NCI-H1436 treated with DMSO at 0.1 percent for 48 hours (cell line): ENCODE measurements around the gene CCDC89.
A peak's percentile ranks its signal among the peaks of the same experiment; 100 is the strongest.

Source experiments
- DNase-seq: peaks from one replicate; lab custom pipeline; 2025; lab: John Stamatoyannopoulos, UW

CCDC89 gene

DNA sequence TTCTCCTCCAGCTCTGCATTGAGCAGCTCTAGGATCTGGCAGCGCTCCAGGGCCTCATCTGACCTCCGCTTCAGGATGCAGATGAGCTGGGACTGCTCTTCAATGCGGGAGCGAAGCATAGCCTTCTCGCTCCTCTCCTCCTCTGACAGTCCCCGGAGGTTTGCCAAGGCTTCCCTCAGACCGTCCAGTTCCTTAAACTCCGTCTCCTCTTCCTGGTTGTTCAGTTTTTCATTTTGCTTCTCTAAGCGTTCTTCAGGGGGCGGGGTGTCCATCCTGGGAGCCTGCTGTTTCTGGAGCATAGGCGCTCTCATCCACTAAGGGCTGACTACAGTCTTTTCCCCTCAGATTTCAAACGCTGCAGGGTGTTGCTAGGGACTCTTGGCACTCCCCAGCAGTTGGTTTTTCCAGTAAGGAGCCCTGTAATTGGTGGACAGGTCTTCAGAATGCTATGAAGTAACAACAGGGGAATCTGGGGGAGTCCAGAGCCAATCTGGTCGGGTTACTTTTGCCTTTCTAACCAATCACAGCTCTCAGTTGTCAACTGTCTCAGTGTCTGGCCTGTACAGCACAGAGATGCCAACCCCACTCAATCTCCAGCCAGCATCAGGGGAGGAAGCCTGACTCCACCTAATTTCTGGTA, at the start of gene CCDC89:
CCDC89 (minus strand) TSS at position 376 of the 640 bp plus-strand sequence; CDS start at position 311, 65 bp downstream.
- peak; percentile 93 for DNase-seq

DNA sequence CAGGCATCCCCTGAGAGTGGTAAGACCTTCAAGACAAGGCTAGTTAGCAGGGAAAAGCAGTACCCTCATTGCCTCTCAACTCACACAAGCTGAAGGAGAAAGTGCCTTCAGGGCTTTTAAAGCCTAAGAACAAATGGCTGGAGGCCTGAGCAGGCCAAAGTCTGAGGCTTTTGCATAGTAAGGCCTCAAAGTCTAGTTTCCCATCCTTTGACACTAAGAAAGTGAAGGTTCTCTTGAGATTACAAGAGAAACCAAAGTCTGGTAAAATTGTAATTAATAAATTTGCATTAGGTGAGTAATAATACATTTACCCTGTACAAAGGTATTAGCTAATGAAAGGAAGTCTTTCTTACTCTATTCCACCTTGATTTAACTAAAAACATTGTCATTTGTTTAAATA, 47.0 kb upstream of the CCDC89 start:
- DNase-seq = no peak

DNA sequence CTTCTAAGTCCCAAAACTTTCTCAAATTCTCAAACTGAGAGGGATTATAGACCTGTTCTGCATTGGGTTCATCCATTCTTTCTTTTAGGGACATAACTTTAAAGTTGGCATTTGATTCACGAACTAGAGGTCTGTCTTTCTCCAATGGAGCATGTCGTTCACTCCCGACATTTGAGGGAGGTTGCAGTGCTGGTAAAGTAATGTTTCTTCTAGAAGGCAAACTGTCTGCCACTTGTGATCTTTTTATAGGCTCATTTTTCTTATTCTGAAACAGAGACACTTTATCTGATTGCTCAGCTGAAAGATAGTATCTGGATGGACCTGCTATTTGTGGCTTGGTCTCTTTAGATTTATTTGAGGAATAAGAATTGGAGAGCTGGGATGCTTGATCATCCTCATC, 40.4 kb upstream of the CCDC89 start:
- DNase-seq = no peak

- DNase-seq = no peak
Measured at GRCh38 chr11:85725510-85726258, 39.7 kb upstream of the CCDC89 start.

- DNase-seq = no peak
Measured at GRCh38 chr11:85724748-85725465, 38.9 kb upstream of the CCDC89 start.

- DNase-seq = no peak
Measured at GRCh38 chr11:85723088-85723487, 37.1 kb upstream of the CCDC89 start.

DNA sequence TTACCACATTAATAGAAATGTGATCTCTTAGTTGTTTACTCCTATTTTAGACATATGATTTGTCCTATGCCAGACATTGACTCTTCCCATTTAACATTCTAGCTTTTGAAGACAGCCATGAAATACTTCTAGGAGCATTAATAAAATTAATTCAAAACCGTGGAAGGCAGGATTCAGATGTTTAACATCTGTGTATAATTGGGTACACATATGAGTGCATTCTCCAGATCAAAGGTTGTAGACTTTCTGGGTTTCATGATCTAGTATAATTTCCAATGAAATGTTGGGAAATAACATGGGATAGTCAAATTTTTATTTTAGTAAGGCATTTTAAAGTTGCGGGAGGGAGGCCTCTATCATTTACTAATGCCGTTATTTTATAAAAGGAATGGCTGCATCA, 35.2 kb upstream of the CCDC89 start:
- no peak for DNase-seq

DNA sequence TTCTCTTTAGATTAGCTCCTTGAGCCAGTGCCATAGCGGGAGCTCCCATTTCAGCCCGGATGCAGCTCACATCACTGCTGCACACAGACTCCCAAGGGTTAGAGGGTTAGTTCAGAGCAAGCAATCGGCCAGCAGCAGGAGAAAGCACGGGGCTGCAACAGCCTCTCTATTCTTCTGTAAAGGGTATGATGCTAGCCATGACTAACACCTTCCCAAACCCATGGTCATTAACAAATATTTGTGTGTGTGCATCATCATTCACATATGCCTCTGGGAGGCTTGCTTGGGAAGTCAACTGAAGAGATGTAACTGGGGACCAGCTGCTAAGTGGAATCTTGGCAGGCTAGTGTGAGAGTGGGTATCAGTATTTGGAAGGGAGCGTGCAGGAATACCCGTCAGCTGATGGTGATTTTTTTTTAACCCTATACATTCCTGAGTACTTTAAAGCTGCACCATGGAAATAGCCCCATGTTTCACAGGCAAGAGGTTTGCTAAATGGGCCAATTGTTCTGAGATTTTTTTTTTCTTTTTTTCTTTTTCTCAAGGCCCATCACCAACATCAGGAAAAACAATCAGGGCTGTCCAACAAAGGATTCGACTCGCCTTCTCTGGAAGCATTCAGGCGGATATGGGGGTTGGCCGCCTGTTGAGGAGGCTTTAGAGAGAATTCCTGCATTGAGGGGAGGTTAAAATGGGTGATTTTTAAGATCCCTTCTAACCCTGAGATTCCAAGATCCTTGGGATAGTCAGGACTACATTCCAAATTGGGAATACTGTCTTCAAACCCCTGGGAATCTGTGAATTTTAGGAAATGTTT, 33.2 kb upstream of the CCDC89 start:
- DNase-seq = no peak

DNA sequence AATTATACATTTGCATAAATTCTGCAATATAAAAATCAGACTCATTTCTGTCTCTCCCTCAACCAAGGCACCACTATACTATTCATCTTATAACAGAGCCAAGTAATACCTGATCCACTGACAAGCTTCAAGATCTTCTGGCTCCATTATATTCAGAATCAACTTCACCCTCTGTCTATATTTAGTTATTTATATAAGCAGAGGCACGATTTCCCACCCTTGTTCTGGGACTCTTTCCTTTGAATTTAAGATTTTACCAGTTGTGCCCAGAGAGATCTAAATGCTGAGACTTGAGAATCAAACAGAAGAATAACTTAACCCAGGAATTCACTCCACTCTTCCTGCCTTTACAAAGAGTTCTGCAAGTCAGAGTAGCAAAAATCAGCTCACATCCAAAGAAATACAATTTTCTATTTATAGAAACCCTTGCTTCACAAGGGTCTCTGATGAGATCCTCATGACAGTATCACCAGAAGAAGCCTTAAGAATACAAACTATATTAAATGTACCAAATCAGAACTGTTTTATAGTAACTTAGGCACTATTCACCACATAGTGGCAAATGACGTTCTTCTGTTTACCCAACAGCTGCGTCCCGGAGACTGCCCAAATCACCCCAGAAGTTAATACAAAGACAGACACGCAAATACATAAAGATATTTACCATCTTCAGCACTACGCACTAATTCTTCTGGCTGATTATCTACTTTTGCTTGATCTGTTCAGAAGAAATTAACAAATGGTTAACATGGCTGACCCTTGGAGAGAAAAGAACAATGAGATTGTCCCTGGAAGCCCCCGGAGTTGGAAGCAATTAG, 32.3 kb upstream of the CCDC89 start:
- DNase-seq = no peak

- no peak for DNase-seq
Measured at GRCh38 chr11:85717429-85717828, 31.4 kb upstream of the CCDC89 start.

- DNase-seq = no peak
Measured at GRCh38 chr11:85712953-85713352, 27.0 kb upstream of the CCDC89 start.

- DNase-seq = no peak
Measured at GRCh38 chr11:85710917-85711316, 24.9 kb upstream of the CCDC89 start.

- no peak for DNase-seq
Measured at GRCh38 chr11:85709941-85710702, 24.1 kb upstream of the CCDC89 start.

DNA sequence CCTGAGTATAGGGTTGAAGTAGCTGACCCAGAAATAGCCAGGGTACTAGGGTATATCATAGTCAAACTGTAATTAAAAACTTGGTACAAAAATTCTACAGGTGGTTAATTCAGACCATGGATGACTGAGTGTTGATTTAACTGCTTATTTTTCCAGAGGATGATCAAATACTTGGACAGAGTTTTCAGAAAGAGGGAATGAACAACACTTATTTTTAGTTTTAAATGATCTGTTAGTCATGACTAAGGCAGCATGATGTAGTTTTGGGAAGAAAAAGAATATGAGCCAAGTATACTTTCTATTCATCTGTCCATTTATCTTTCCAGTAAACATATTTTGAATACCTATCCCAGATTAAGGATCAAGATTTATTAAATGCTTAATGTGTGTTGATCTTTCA, 19.8 kb upstream of the CCDC89 start:
- no peak for DNase-seq

- DNase-seq = no peak
Measured at GRCh38 chr11:85704967-85705366, 19.0 kb upstream of the CCDC89 start.

- DNase-seq = no peak
Measured at GRCh38 chr11:85699957-85700741, 14.2 kb upstream of the CCDC89 start.

DNA sequence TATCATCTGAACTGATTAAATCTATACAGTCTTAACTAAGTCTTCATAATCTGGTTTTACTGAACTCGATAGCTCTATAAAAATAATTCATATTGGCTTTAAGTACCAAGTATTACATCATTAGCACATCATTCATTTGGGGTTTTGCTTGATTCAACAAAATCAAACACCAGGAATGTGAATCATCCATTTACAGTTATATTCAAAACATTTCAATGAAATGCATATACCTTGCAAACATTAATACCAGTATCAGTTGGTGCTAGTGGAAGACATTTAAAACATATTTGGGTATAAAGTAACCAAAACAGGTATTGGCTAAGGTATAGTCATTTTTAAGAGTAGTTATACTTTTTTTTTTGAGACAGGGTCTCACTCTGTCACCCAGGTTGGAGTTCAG, 12.2 kb upstream of the CCDC89 start:
- no peak for DNase-seq

- no peak for DNase-seq
Measured at GRCh38 chr11:85697747-85698146, 11.8 kb upstream of the CCDC89 start.

DNA sequence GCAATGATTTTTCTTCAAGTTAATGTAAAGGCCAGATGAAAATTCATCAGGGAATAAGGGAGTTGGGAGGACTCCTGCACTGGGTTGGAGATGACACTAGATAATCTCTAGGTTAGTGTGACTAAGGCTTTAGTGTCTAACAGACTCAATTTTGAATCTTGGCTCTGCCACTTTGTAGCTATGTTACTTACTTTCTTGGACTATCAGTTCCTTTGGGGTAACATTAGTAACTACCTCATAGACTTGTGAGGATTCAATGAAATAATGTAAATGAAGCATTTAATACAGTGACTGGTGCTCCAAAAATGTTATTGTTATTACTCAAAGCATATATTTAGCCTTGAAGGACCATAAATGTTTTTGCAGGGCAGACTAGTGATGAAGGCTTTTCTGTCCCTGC, 9.6 kb upstream of the CCDC89 start:
- no peak for DNase-seq
